ENCODE results near the gene SLC25A46.
A peak's percentile ranks its signal among the peaks of the same experiment; 100 is the strongest.
"Not testable (repeated sequence)": the region's sequence is repeated elsewhere in the genome, so short reads cannot be mapped to it uniquely, and the experiment has no call there.

SLC25A46 gene

GRCh38 chr5:110757118-110757729 lies 18.4 kb downstream of the SLC25A46 start:
- peak; percentile 27 for DNase-seq (ENCODE audit: low spot score)

GRCh38 chr5:110760158-110760557 lies 21.4 kb downstream of the SLC25A46 start:
- DNase-seq (ENCODE audit: low spot score): no peak

- no peak for DNase-seq (ENCODE audit: low spot score)
Observed at GRCh38 chr5:110768138-110768860, 29.5 kb downstream of the SLC25A46 start.

GRCh38 chr5:110769000-110769681 lies 30.3 kb downstream of the SLC25A46 start:
- DNase-seq (ENCODE audit: low spot score): peak; percentile 46

GRCh38 chr5:110770286-110770685 lies 31.5 kb downstream of the SLC25A46 start:
- DNase-seq (ENCODE audit: low spot score): no peak

- DNase-seq (ENCODE audit: low spot score): no peak
Observed at GRCh38 chr5:110784901-110785300, 46.1 kb downstream of the SLC25A46 start.

- DNase-seq (ENCODE audit: low spot score): no peak
Observed at GRCh38 chr5:110785356-110785755, 46.5 kb downstream of the SLC25A46 start.

- DNase-seq (ENCODE audit: low spot score): not testable (repeated sequence)
Observed at GRCh38 chr5:110788006-110788405, 49.2 kb downstream of the SLC25A46 start.

- no peak for DNase-seq (ENCODE audit: low spot score)
Observed at GRCh38 chr5:110790673-110791072, 51.9 kb downstream of the SLC25A46 start.

- no peak for DNase-seq (ENCODE audit: low spot score)
Observed at GRCh38 chr5:110802998-110803397, 64.2 kb downstream of the SLC25A46 start.

GRCh38 chr5:110803467-110804326 lies 64.9 kb downstream of the SLC25A46 start:
- DNase-seq (ENCODE audit: low spot score): no peak

- DNase-seq (ENCODE audit: low spot score): no peak
Observed at GRCh38 chr5:110807169-110807568, 68.4 kb downstream of the SLC25A46 start.

- no peak for DNase-seq (ENCODE audit: low spot score)
Observed at GRCh38 chr5:110809006-110809405, 70.2 kb downstream of the SLC25A46 start.

All from AG08395 (cell line).